HCT116 (cell line): ENCODE results near the gene TNS3.

Source experiments
- EGR1 ChIP-seq: IDR thresholded peaks from 2 replicates; pipeline ENCODE4 v1.6.1; 2012; ENCODE audit warnings: low read depth
- POLR2AphosphoS5 ChIP-seq: IDR thresholded peaks from 2 replicates; pipeline ENCODE4 v1.6.1; 2011; ENCODE audit warnings: mild to moderate bottlenecking, low read depth, low read length, moderate library complexity
- SIN3A ChIP-seq: IDR thresholded peaks from 2 replicates; pipeline ENCODE4 v1.6.1; 2012; ENCODE audit warnings: low read depth
- SP1 ChIP-seq: IDR thresholded peaks from 2 replicates; pipeline ENCODE4 v1.6.1; 2012; ENCODE audit warnings: low read depth
- ZNF274 ChIP-seq: fragments of 200-500 bp; sonication (Bioruptor generic); IDR thresholded peaks from 2 replicates; pipeline ENCODE4 v1.6.1; 2014; ENCODE audit warnings: mild to moderate bottlenecking, low read depth, low read length, inconsistent platforms
- TF ChIP-seq, protein P1 (sequence below), 3 experiments: fragments of 200-600 bp in 1 of 3; sonication (generic) in 1 of 3; IDR thresholded peaks in 2 of 3; conservative IDR thresholded peaks in 1 of 3; 2 replicates each; pipeline ENCODE4 v1.5.1; 2012 to 2017; ENCODE audit warnings: low read depth in 2 of 3, low read length in 2 of 3, antibody characterized with exemption in 1 of 3, borderline replicate concordance in 1 of 3, control low read depth in 1 of 3, mild to moderate bottlenecking in 1 of 3, mixed read lengths in 1 of 3, mixed run types in 1 of 3, moderate library complexity in 1 of 3; ENCODE audit not compliant: insufficient read depth in 1 of 3

GRCh38 chr7:47392241-47392759 lies 189.6 kb downstream of the TNS3 start:
- TF ChIP-seq POLR2AphosphoS5 (no peak), ZNF274 (no peak), SP1 (no peak), SIN3A (no peak), EGR1 (no peak)
- TF ChIP-seq, protein P1, sequence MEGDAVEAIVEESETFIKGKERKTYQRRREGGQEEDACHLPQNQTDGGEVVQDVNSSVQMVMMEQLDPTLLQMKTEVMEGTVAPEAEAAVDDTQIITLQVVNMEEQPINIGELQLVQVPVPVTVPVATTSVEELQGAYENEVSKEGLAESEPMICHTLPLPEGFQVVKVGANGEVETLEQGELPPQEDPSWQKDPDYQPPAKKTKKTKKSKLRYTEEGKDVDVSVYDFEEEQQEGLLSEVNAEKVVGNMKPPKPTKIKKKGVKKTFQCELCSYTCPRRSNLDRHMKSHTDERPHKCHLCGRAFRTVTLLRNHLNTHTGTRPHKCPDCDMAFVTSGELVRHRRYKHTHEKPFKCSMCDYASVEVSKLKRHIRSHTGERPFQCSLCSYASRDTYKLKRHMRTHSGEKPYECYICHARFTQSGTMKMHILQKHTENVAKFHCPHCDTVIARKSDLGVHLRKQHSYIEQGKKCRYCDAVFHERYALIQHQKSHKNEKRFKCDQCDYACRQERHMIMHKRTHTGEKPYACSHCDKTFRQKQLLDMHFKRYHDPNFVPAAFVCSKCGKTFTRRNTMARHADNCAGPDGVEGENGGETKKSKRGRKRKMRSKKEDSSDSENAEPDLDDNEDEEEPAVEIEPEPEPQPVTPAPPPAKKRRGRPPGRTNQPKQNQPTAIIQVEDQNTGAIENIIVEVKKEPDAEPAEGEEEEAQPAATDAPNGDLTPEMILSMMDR (IDR thresholded peaks at IDR 0.05 in 2 of 3, conservative IDR thresholded peaks at IDR 0.05 in 1 of 3; ENCODE audit: borderline replicate concordance in 1 of 3, insufficient read depth in 1 of 3, low read depth in 2 of 3, low read length in 2 of 3) = no peak
